ENCODE results near the gene XPNPEP1. TPM values are rescaled to one million over a fixed set of nuclear protein-coding genes. Genes with fewer than 3 reads are reported as not detected.
A peak's percentile ranks its signal among the peaks of the same experiment; 100 is the strongest.

The XPNPEP1 gene
- total RNA-seq, 1 donor from 2014 or later = 79.4 TPM

DNA sequence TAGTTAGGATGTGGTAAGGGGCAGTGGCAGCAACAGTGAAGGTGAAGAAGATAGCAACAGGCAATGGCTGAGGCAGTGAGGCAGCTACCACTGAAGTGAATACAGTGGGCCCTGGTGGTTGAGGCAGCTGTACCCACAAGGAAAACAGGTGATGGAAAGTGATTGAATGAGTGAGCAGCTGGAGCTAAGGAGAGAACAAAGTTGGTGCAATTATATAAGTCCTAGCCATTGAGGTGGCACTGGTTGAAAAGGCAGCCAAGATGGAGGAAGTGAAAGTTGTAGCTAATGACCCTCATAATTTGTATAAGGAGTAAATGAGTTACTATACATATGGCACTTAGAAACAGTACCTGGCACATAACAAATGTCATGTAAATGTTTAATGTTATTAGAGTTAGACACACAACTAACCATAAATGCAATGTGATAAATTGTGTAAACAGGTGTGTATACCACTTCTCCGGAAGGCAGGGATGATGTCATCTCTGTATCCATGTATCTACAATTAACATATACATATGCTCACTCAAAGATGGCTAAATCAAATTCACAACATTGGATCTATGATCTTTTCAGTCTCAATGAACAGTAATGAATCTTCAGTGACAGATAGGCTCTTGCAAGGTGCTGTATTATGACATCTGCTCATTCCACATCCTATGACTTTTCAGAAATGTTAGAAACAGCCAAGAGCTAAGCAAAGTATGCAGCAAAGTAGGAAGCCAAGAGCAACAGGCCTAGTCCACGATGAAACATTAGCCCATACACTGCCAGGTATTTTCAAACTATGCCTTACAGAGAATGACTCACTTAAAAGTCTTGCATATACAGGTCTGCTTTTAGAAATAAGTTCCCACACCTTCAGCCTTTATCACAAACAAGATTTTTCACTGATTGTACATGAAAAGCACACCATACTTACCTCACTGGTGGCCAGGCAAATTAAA lies 10.7 kb downstream of the XPNPEP1 start:
- no peaks in the 10 kb centered on the region for H3K27me3 Mint-ChIP-seq (ENCODE audit: low read depth)
- peaks cover 63% of the 10 kb centered on the region for H3K4me1 Mint-ChIP-seq (ENCODE audit: low read depth)
- no peak for DNase-seq (ENCODE audit: low spot score)
- no peak overlapping the region for H3K27ac Mint-ChIP-seq
- no peaks in the 10 kb centered on the region for H3K9me3 Mint-ChIP-seq
- no peak overlapping the region for H3K4me3 Mint-ChIP-seq (ENCODE audit: low read depth)
- peaks cover 72% of the 10 kb centered on the region for H3K36me3 Mint-ChIP-seq (ENCODE audit: low read depth)
- intact Hi-C loops (cut with micrococcal nuclease) = no loop called here

DNA sequence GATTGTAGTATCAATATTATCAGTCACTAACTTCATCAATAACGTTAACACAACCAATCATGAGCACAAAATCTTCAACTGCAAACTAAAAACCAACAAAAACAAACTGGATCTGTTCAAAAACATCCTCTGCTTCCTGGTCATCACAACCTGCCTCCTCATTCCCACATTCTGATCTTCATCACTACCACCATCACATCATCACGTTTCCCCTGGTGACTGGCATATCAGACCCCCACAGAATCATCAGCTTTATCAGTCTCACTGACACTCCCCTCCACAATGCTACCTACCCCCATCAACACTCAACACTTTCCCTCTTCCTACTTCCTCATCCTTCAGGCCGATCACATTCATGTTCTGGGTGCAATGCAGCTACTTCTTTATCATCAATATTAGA lies 11.4 kb downstream of the XPNPEP1 start:
- peaks cover 62% of the 10 kb centered on the region for H3K4me1 Mint-ChIP-seq (ENCODE audit: low read depth)
- H3K36me3 Mint-ChIP-seq (ENCODE audit: low read depth) = peaks cover 74% of the 10 kb centered on the region
- no peak overlapping the region for H3K4me3 Mint-ChIP-seq (ENCODE audit: low read depth)
- DNase-seq (ENCODE audit: low spot score) = no peak
- no peaks in the 10 kb centered on the region for H3K27me3 Mint-ChIP-seq (ENCODE audit: low read depth)
- H3K27ac Mint-ChIP-seq = peak overlapping the region; percentile 10
- H3K9me3 Mint-ChIP-seq = no peaks in the 10 kb centered on the region
- intact Hi-C loops (cut with micrococcal nuclease) = no loop called here

DNA sequence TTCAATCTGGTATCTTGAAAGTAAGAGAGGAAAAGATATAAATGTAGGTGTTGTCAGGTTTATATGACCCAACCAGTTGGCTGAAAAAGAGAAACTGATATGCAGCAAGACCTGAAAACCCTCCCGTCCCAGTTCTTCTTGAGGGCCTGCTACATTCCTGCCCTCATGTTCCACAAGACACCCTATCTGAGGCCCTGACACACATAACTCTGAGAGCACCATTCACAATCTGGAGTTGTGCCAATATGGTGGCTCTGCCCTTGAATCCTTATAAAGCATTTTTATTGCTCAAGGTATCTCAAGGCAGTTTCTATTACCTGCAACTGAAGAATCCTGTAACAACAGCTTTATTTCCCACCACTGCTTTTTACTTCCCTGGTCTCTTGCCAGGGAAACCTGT lies 17.0 kb downstream of the XPNPEP1 start:
- H3K4me1 Mint-ChIP-seq (ENCODE audit: low read depth) = peaks cover 39% of the 10 kb centered on the region
- H3K36me3 Mint-ChIP-seq (ENCODE audit: low read depth) = peaks cover 75% of the 10 kb centered on the region
- no peak for DNase-seq (ENCODE audit: low spot score)
- H3K9me3 Mint-ChIP-seq = no peaks in the 10 kb centered on the region
- intact Hi-C loops (cut with micrococcal nuclease) = no loop called here
- H3K27ac Mint-ChIP-seq = no peak overlapping the region
- no peaks in the 10 kb centered on the region for H3K27me3 Mint-ChIP-seq (ENCODE audit: low read depth)
- H3K4me3 Mint-ChIP-seq (ENCODE audit: low read depth) = no peak overlapping the region

DNA sequence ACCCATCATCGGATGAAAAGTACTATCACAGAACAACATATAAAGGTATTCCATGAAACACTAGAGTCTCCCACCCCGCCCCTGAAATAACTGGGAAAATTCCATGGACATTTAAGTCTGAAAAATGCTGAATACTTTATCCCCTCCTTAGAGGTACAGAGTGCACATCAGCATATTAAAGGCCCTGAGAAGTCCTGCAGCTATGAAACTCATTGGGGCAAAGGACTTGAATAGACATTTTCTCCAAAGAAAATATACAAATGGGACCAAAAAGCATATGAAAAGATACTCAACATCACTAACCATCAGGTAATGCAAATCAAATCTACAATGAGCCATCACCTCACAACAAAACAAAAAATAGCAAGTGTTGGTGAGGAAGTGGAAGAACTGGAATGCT lies 18.9 kb downstream of the XPNPEP1 start:
- no peak for DNase-seq (ENCODE audit: low spot score)
- Mint-ChIP-seq H3K9me3 (no peaks in the 10 kb centered on the region), H3K36me3 (ENCODE audit: low read depth) (peaks cover 78% of the 10 kb centered on the region), H3K4me1 (ENCODE audit: low read depth) (peaks cover 35% of the 10 kb centered on the region), H3K4me3 (ENCODE audit: low read depth) (no peak overlapping the region), H3K27me3 (ENCODE audit: low read depth) (no peaks in the 10 kb centered on the region), H3K27ac (peak overlapping the region; percentile 44)
- intact Hi-C loops (cut with micrococcal nuclease) = no loop called here

DNA sequence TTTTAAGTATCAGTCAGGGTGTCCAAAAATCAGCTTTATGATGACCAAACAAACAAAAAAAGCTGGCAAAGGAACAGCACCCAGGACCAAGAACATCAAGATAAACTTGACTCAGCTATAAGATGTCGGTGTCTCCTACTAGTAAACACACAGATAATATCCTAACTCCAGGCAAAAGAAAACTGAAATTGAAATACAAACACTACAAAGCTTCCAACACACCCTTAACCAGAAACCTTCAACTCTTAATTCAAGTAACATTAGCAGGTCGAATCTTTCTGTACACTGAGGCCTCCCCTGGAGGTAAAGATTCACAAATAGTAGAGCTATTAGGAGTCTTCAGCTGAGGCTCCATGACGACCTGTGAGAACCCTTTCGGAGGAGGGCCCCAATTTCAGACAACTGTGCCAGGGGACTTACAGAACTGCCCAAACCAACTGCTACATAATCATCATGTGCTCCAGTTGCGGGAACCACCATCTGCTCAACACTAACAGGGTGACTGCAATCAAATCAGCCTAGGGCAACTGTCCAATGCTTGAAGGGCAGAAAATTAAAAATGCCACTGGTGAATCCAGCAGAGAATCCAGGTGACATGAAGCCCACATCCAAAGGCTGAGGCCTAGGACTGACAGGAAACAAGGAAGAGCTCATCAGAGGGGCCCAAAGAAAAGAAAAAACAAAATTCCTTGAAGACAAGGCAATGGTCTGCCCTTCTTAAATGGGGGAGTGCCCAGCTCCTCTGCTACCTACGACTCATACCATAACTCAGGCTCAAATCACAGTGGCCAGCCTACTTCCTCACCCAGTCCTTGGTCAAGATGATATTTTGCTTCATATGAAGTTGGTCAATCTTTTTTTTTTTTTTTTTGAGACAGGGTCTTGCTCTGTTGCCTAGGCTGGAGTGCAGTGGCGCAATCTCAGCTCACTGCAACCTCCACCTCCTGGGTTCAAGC lies 20.0 kb downstream of the XPNPEP1 start:
- H3K36me3 Mint-ChIP-seq (ENCODE audit: low read depth) = peaks cover 88% of the 10 kb centered on the region

DNA sequence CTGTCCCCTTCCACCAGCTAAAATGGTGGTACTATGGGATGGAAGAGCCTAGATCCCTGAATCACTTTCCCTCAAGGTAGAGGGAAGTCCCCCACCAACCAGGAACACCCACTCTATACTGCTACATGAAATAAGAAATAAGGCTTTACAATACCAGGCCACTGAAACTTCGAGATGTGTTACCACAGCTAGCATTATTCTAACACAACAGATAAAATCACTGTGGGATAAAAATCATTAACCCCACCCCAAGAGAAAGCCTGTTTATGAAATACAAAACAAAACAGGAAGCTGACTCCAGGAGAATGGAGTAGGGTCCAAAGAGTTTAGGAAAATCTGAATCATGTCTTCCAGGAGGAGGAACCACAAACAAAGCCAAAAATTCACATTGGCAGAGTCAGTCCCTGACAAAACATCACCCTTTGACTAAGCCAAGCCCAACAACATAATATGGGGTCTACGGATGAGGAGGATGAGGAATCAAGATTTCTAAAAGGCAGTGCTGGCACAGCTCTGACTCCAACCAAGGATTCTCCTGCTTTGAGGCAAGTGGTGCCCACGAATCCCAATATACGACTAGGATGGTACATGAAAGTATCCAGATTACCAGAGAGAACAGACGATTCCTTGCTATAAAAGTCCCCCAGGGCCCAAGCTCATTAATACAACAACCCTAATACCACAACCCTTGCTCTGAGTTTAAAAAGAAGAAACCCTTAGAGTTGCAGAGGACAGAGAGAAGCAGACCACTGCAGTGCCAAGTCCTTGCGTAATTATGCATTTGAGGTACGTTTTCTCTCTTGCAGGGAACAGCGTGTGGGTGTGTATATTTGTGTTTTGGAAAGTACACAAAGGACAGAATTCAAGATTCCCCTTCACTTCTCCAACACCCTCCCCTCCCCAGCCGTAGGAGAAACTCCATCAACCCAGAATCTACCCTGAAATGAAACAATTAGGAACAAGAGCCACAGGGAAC lies 23.7 kb downstream of the XPNPEP1 start:
- peaks cover 69% of the 10 kb centered on the region for H3K36me3 Mint-ChIP-seq (ENCODE audit: low read depth)
- no peak for DNase-seq (ENCODE audit: low spot score)
- no peaks in the 10 kb centered on the region for H3K27me3 Mint-ChIP-seq (ENCODE audit: low read depth)
- H3K27ac Mint-ChIP-seq = peak overlapping the region; percentile 24
- H3K4me3 Mint-ChIP-seq (ENCODE audit: low read depth) = no peak overlapping the region
- no peaks in the 10 kb centered on the region for H3K9me3 Mint-ChIP-seq
- intact Hi-C loops (cut with micrococcal nuclease) = loop anchor here (1.0 to 2.0 kb wide), 2 partner anchors 15 to 23 kb away; no protein-coding TSS in a partner anchor
- H3K4me1 Mint-ChIP-seq (ENCODE audit: low read depth) = peaks cover 47% of the 10 kb centered on the region

More for the DNA sequence above, 20.0 kb downstream of the XPNPEP1 start:
- Mint-ChIP-seq H3K9me3 (no peaks in the 10 kb centered on the region), H3K4me3 (ENCODE audit: low read depth) (peak overlapping the region; percentile 17), H3K4me1 (ENCODE audit: low read depth) (peaks cover 42% of the 10 kb centered on the region), H3K27me3 (ENCODE audit: low read depth) (no peaks in the 10 kb centered on the region), H3K27ac (peak overlapping the region; percentile 67)
- intact Hi-C loops (cut with micrococcal nuclease) = loop anchor here (2.0 kb wide), 1 partner anchor 32 kb away; no protein-coding TSS in a partner anchor
- no peak for DNase-seq (ENCODE audit: low spot score)

DNA sequence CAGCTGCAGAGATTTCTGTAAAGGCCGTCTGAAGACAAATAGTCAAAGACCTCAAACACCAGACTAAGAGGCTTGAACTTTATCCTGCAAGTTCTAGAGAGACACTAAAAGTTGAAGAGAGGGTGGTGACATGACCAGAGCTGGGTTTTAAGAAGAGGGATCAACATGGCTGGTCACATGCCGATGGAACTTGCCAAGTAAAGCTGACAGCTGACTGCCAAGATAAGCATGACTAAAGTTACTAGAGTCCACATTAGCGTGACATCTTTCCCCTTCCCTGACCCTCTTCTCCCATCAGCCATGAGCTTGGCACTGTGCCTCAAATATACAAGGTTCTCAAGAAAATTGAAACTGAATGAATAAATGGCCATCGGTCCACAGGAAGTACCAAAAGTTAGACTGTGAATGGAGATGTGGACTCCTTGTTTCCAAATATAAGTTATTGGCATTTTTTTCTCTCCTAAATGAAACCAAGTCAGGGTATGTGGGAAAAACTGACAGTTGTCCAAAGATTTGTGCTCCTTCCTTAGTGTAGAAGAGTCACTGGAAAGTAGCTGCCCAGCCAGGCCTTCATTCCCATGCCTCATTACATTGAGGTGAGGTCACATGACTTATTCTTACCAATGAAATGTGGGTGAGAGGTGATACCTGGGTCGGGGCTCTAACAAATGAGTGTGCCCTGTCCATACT lies 24.5 kb downstream of the XPNPEP1 start:
- intact Hi-C loops (cut with micrococcal nuclease) = loop anchor here (1.0 to 2.0 kb wide), 2 partner anchors 16 to 23 kb away; no protein-coding TSS in a partner anchor
- H3K27ac Mint-ChIP-seq = peak overlapping the region; percentile 24
- H3K36me3 Mint-ChIP-seq (ENCODE audit: low read depth) = peaks cover 62% of the 10 kb centered on the region
- no peaks in the 10 kb centered on the region for H3K9me3 Mint-ChIP-seq
- no peak for DNase-seq (ENCODE audit: low spot score)
- H3K27me3 Mint-ChIP-seq (ENCODE audit: low read depth) = no peaks in the 10 kb centered on the region
- H3K4me1 Mint-ChIP-seq (ENCODE audit: low read depth) = peaks cover 43% of the 10 kb centered on the region
- H3K4me3 Mint-ChIP-seq (ENCODE audit: low read depth) = no peak overlapping the region

DNA sequence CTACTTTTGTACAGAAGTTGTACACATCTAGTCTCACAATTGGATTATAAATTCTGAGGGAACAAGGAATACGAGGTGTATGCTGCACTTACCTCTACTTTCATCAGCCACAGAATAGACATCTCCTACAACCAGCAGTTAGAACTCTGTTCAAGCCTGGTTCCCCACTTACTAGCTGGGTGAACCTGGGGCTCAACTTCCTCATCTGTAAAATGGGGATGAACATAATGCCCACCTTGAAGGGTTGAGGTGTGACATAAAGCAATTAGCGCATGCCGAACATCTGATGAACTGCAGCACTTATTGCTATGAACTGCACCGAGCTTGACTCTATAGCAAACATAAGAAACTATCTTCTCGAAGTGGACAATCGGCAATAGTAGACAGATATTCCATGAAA lies 25.3 kb downstream of the XPNPEP1 start:
- peaks cover 62% of the 10 kb centered on the region for H3K36me3 Mint-ChIP-seq (ENCODE audit: low read depth)
- H3K27me3 Mint-ChIP-seq (ENCODE audit: low read depth) = no peaks in the 10 kb centered on the region
- H3K4me3 Mint-ChIP-seq (ENCODE audit: low read depth) = no peak overlapping the region
- no peak for DNase-seq (ENCODE audit: low spot score)
- intact Hi-C loops (cut with micrococcal nuclease) = loop anchor here (2.0 kb wide), 1 partner anchor 17 kb away; no protein-coding TSS in a partner anchor
- H3K27ac Mint-ChIP-seq = no peak overlapping the region
- peaks cover 43% of the 10 kb centered on the region for H3K4me1 Mint-ChIP-seq (ENCODE audit: low read depth)
- no peaks in the 10 kb centered on the region for H3K9me3 Mint-ChIP-seq

DNA sequence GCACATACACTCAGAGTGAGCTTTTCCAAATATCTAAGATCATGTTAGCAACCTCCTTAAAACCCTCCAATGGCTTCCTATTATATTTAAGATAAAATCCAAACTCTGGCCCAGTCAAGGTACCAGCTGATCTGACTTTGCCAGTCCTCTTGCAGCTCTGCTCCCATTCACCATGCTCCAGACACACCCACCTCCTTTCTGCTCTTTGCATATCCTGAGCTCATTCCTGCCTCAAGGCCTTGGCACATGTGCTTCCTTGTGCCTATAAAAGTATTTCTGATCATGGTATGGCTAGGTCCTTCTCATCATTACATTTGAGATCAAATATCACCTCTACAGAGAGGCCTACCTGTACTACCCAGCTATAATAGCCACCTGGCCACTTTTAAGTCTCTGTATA lies 27.5 kb downstream of the XPNPEP1 start:
- Mint-ChIP-seq H3K27me3 (ENCODE audit: low read depth) (no peaks in the 10 kb centered on the region), H3K36me3 (ENCODE audit: low read depth) (peaks cover 58% of the 10 kb centered on the region), H3K9me3 (no peaks in the 10 kb centered on the region), H3K4me1 (ENCODE audit: low read depth) (peaks cover 46% of the 10 kb centered on the region), H3K4me3 (ENCODE audit: low read depth) (no peak overlapping the region), H3K27ac (no peak overlapping the region)
- no peak for DNase-seq (ENCODE audit: low spot score)
- intact Hi-C loops (cut with micrococcal nuclease) = no loop called here

DNA sequence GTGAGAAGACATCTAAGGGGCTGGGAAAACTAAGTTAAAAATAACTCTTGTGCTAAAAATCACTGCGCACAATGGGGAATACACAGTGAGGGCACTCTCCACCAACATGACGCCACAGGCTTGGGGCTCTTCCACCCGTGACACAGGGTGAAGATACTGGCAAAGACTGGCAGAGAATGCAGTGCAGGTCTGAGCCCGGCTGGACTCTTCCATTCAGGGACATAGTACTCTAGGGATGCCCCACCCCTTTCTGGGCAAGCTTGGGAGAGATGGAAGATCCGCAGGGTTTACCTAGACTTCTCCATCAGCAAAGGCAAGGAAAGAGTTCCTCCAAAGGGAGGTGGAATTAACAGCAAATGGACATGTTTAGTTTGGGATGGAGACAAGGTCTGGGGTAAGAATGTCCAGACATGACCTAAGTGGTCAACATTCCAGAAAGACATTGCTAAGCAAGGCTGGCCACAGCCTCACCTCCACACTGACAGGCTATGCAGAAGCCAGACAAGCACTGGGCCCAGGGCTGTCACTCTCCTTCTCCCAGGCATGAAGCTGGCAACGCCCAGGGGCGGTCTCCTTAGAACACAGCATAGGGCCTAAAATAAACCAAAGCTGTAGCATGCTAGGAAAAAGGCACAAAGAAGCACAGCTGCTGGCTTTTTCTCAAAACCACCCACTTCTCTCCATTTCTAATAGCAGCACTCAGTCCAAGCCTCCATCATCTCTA lies 28.1 kb downstream of the XPNPEP1 start:
- no peaks in the 10 kb centered on the region for H3K27me3 Mint-ChIP-seq (ENCODE audit: low read depth)
- H3K9me3 Mint-ChIP-seq = no peaks in the 10 kb centered on the region
- H3K4me1 Mint-ChIP-seq (ENCODE audit: low read depth) = peaks cover 43% of the 10 kb centered on the region
- intact Hi-C loops (cut with micrococcal nuclease) = no loop called here
- no peak for DNase-seq (ENCODE audit: low spot score)
- H3K27ac Mint-ChIP-seq = no peak overlapping the region
- H3K4me3 Mint-ChIP-seq (ENCODE audit: low read depth) = no peak overlapping the region
- H3K36me3 Mint-ChIP-seq (ENCODE audit: low read depth) = peaks cover 58% of the 10 kb centered on the region

DNA sequence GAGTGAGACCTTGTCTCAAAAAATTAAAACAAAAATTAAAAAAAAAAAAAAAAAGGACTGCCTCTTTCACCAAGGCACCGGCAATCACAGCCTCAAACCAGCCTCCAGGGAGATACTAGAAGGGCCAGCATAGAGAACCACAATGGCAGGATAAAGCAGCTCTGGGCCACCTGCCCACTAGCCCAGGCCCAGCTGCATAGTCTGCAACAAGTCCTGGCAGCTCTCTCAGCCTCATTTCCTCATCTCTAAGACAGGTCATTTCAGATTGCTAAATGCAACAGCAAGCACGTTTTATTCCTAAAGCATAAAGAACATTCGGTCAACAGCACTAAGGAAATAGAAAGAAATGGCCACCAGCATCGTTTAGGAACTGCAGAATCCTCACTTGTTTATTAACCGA lies 28.8 kb downstream of the XPNPEP1 start:
- H3K36me3 Mint-ChIP-seq (ENCODE audit: low read depth) = peaks cover 50% of the 10 kb centered on the region
- no peaks in the 10 kb centered on the region for H3K9me3 Mint-ChIP-seq
- H3K27ac Mint-ChIP-seq = no peak overlapping the region
- no peak overlapping the region for H3K4me3 Mint-ChIP-seq (ENCODE audit: low read depth)
- DNase-seq (ENCODE audit: low spot score) = no peak
- H3K4me1 Mint-ChIP-seq (ENCODE audit: low read depth) = peaks cover 40% of the 10 kb centered on the region
- no peaks in the 10 kb centered on the region for H3K27me3 Mint-ChIP-seq (ENCODE audit: low read depth)
- intact Hi-C loops (cut with micrococcal nuclease) = no loop called here

Data from activated T-helper 2 cell treated with anti-CD3 and anti-CD28 coated beads, Interferon-gamma antibody, Interleukin-2, Interleukin-4, amounts not matched to agents 10 μg/mL and 5 μg/mL and 100 μg/mL, durations not matched to agents 14 hours and 24 hours and 36 hours (primary cell).